SK-N-MC (cell line): ENCODE results near the gene INCENP.

Experiments
- DNase-seq: peaks from one replicate; pipeline ENCODE4 v3.0.0-alpha.2; 2011; ENCODE audit warnings: low read depth, low spot score
- H3K27ac ChIP-seq: fragments of 200-600 bp; sonication (generic); 2 replicates; pipeline ENCODE4 v1.5.1; 2016; ENCODE audit warnings: mixed run types
- H3K36me3 ChIP-seq: fragments of 200-600 bp; sonication (generic); 2 replicates; pipeline ENCODE4 v1.6.1; 2017; ENCODE audit warnings: antibody characterized with exemption, low read length, mixed read lengths; ENCODE audit not compliant: insufficient read depth
- H3K4me3 ChIP-seq: fragments of 200-600 bp; sonication (generic); 2 replicates; pipeline ENCODE4 v1.5.1; 2016
- H3K9ac ChIP-seq: fragments of 200-600 bp; sonication (generic); 2 replicates; pipeline ENCODE4 v1.8.0; 2017; ENCODE audit warnings: mixed run types, mixed read lengths; ENCODE audit not compliant: insufficient read length
- H3K9me3 ChIP-seq: fragments of 200-600 bp; sonication (generic); 2 replicates; pipeline ENCODE4 v1.6.1; 2017; ENCODE audit warnings: low read depth, mild to moderate bottlenecking, antibody characterized with exemption, low read length, moderate library complexity, mixed read lengths
- EZH2 ChIP-seq: fragments of 200-600 bp; sonication (generic); IDR thresholded peaks from one replicate; pipeline ENCODE4 v1.6.1; 2017; ENCODE audit warnings: antibody characterized with exemption
- FOXP2 ChIP-seq: optimal IDR thresholded peaks from 2 replicates; pipeline ENCODE3; 2011; ENCODE audit warnings: mild to moderate bottlenecking, moderate library complexity; ENCODE audit not compliant: insufficient read depth; ENCODE audit errors: extremely low read length, control extremely low read depth
- POLR2AphosphoS5 ChIP-seq: IDR thresholded peaks from 2 replicates; pipeline ENCODE4 v1.6.1; 2012; ENCODE audit warnings: mild to moderate bottlenecking, low read depth, low read length, borderline replicate concordance

INCENP gene

DNA sequence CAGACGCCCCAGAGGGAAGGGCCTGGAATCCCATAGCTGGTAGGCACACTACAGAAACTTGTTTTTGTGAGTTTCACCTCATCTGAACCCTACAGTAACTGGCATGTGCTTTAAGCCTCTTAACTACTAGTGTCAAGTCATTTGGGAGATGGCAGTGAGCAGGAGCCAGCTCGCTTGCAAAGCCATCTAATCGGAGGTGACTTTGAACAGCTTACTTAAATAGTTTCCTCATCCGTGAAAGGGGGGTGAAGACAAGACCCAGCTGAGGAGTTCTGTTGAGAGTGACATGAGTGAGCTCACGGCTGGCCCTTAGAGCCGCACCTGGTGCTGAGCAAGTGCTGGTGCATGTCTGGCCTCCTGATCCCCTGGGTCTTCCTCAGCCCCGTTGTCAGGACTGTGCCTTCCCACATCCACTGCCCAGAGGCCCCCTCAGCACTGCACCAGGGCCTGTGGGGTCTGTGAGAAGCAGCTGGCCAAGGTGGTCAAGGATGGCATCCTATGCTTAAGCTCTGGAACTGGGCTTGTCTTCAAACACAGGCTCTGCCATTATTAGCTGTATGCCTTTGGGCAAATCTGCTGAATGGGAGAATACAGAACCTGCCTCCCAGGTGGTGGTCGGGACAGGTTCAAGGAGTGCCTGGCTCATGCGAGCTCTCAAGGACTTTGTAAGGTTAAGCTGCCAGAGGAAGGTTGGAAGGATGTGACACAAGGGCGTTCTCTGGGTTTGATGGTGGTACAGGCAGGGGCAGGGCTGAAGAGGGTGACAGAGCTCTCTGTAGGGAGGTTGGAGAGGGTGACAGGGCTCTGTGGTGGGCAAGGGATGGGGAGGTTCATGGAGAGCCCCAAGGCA is 27.3 kb downstream of the INCENP start:
- TF ChIP-seq POLR2AphosphoS5: no peak
- no peak for TF ChIP-seq EZH2
- TF ChIP-seq FOXP2: no peak
- DNase-seq: no peak
- no peak overlapping the region for H3K9ac ChIP-seq
- no peak overlapping the region for H3K4me3 ChIP-seq
- H3K9me3 ChIP-seq: no peaks in the 10 kb centered on the region
- H3K27ac ChIP-seq: no peak overlapping the region
- H3K36me3 ChIP-seq: peaks cover 68% of the 10 kb centered on the region

DNA sequence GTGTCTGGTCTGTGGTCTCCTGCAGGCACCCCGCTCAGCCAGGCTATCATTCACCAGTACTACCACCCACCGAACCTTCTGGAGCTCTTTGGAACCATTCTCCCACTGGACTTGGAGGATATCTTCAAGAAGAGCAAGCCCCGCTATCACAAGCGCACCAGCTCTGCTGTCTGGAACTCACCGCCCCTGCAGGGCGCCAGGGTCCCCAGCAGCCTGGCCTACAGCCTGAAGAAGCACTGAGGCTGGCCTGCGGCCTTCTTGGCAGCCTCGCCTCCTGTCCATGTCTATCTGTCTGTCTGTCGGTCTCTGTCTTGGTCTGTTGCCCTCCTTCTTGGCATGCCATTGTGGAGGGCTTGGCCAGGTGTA is 27.9 kb downstream of the INCENP start:
- H3K36me3 ChIP-seq: peaks cover 62% of the 10 kb centered on the region
- H3K9me3 ChIP-seq: no peaks in the 10 kb centered on the region
- no peak overlapping the region for H3K27ac ChIP-seq
- no peak overlapping the region for H3K9ac ChIP-seq
- H3K4me3 ChIP-seq: no peak overlapping the region
- DNase-seq: no peak
- TF ChIP-seq FOXP2 (no peak), EZH2 (no peak), POLR2AphosphoS5 (no peak)

DNA sequence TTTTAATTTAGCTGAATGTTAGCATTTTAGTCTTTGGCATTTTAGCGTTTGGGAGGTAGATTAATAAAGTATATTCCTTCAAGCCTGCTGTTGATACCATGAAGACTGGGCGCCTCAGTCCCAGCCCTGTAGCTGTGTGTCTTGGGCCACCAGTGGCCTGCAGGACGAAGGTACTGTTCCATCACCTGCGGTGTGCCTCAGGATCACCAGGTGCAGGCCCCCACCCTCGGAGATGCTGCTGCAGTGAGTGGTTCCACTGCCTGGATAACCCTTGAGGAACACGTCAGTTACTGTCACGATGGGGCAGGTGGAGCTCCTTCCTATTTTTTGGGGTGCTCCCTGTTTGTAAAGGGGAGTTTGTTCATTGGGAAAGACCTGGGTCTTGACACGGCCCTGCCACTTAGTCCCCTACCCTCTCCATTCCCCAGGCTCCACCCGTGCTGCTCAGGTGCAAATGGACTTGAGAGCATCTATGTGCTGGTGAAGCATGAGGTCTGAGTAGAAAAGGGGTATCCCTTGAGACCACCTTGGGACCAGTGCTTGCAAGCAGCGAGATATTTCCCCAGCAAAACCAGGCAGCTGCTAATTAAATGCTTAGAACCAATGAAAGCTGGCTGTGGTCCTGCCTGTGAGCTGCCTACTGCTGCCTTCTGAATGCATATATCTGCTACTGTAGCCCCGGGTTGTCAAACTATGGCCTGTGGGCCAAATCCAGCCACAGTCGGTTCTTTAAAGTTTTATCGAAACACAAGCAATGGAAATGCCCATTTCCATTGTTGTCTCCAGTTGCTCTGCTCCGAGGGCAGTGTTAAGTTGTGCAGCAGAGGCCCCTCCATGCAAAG is 28.7 kb downstream of the INCENP start:
- no peak for TF ChIP-seq POLR2AphosphoS5
- TF ChIP-seq FOXP2: no peak
- TF ChIP-seq EZH2: no peak
- Histone ChIP-seq H3K9me3 (no peaks in the 10 kb centered on the region), H3K36me3 (peaks cover 54% of the 10 kb centered on the region)

DNA sequence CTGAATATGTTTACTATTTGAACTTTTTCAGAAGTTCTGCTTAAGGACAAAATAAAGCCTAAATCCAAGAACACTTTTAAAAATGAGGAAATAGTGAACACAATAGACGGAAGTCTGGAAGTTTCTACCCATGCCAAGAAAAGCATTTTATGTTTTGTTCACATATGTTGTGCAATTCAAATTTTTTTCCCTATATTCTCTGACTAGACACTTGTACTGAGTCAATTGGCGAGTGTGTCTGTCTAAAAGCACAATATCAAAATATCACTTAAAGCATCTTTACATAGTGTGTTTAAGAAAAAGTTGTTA is 29.2 kb downstream of the INCENP start:
- DNase-seq: no peak
- no peaks in the 10 kb centered on the region for H3K9me3 ChIP-seq
- H3K27ac ChIP-seq: no peak overlapping the region
- H3K4me3 ChIP-seq: no peak overlapping the region
- no peak for TF ChIP-seq FOXP2
- TF ChIP-seq POLR2AphosphoS5: no peak
- no peak for TF ChIP-seq EZH2
- H3K9ac ChIP-seq: no peak overlapping the region
- H3K36me3 ChIP-seq: peaks cover 49% of the 10 kb centered on the region

More for the DNA sequence above, 28.7 kb downstream of the INCENP start:
- H3K9ac ChIP-seq: no peak overlapping the region
- no peak overlapping the region for H3K27ac ChIP-seq
- no peak overlapping the region for H3K4me3 ChIP-seq
- DNase-seq: no peak

DNA sequence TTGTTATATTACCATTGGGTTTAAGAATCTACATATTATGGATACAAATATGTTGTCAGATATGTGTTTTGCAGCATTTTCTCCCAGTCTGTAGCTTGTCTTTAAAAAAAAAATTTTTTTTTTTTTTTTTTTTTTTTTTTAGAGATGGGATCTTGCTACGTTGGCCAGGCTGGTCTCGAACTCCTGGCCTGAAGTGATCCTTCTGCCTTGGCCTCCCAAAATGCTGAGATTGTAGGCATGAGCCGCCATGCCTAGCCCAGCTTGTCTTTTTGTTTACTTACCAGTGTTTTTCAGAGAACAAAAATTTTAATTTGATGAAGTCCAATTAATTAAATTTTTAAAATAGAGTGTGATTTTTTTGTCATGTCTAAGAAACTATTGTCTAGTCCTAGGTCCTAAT is 29.8 kb downstream of the INCENP start:
- Histone ChIP-seq H3K9me3 (no peaks in the 10 kb centered on the region), H3K4me3 (no peak overlapping the region), H3K36me3 (peaks cover 43% of the 10 kb centered on the region), H3K27ac (no peak overlapping the region), H3K9ac (no peak overlapping the region)
- DNase-seq: no peak
- TF ChIP-seq FOXP2 (no peak), POLR2AphosphoS5 (no peak), EZH2 (no peak)

DNA sequence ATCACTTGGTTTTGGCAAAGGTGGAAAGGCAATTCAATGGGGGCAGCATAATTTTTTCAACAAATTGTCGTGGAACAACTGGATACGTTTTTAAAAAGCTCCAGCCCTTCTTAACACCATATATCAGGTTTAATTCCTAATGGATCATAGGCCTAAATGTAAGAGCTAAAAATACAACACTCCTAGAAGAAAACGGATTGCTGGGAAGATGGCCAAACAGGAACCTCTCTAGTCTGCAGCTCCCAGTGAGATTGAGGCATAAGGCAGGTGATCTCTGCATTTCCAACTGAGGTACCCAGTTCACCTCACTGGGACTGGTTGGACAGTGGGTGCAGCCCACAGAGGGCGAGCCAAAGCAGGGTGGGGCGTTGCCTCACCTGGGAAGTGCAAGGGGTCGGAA is 33.8 kb downstream of the INCENP start:
- Histone ChIP-seq H3K4me3 (no peak overlapping the region), H3K9ac (no peak overlapping the region), H3K27ac (no peak overlapping the region), H3K9me3 (no peaks in the 10 kb centered on the region), H3K36me3 (peaks cover 7% of the 10 kb centered on the region)
- TF ChIP-seq EZH2: no peak
- no peak for TF ChIP-seq POLR2AphosphoS5
- DNase-seq: no peak

DNA sequence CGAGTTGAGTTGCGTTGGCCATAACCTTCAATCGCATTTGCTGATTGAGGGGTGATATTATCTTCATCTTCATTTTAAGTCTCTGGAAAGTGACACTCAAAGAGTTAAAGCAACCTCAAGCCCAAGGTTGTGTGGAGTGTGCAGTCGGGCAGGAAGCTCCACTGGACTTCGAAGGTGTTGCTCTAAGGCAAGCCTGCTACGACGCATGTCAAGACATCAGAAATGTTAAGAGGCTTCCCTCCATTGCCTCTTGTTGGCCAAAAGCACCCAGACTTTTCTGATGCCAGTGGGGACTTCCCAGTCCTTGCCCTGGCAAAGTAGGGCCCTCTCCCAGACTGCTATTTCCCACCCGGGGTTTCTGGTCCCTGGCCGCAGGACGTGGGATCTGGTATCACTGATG is 42.6 kb downstream of the INCENP start:
- H3K36me3 ChIP-seq: no peaks in the 10 kb centered on the region
- no peak for TF ChIP-seq EZH2
- no peak overlapping the region for H3K27ac ChIP-seq
- no peak overlapping the region for H3K4me3 ChIP-seq
- H3K9me3 ChIP-seq: no peaks in the 10 kb centered on the region
- no peak for DNase-seq
- no peak overlapping the region for H3K9ac ChIP-seq

DNA sequence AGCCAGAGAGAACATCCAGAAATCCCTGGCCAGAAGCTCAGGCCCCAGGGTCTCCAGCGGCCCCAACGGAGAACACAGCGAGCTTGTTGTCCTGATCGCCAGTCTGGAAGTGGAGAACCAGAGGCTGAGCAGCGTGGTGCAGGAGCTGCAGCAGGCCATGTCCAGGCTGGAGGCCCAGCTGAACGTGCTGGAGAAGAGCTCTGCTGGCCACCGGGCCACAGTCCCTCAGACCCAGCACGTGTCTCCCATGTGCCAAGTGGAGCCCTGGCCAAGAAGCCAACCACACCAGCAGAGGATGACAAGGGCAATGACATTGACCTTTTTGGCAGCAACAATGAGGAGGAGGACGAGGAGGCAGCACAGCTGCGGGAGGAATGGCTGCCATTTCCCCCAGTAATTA is 45.6 kb downstream of the INCENP start:
- Histone ChIP-seq H3K27ac (no peak overlapping the region), H3K9ac (no peak overlapping the region), H3K9me3 (no peaks in the 10 kb centered on the region), H3K4me3 (no peak overlapping the region), H3K36me3 (no peaks in the 10 kb centered on the region)
- no peak for TF ChIP-seq POLR2AphosphoS5
- TF ChIP-seq FOXP2: no peak
- TF ChIP-seq EZH2: no peak
- no peak for DNase-seq
